Stomach (tissue), 4 donors: ENCODE results near the gene LMOD1.

Source experiments
- EP300 ChIP-seq: sonication (generic); formaldehyde crosslinking; IDR thresholded peaks from one replicate; pipeline ENCODE4 v1.6.1; 2017; ENCODE audit warnings: antibody characterized with exemption
- POLR2A ChIP-seq, 4 donors: fragments of 450-650 bp; IDR thresholded peaks; one replicate each; pipeline ENCODE4 v1.6.1; 2016; ENCODE audit warnings: antibody characterized with exemption in 4 of 4, control low read depth in 2 of 4, mild to moderate bottlenecking in 1 of 4, moderate library complexity in 1 of 4
- TF ChIP-seq, protein P1 (sequence below), 7 experiments: fragments of 450-650 bp in 4 of 7; fragments of 200-600 bp in 3 of 7; sonication (generic) in 3 of 7; IDR thresholded peaks; one replicate each; pipeline ENCODE4 v1.5.1; 2016 to 2019; ENCODE audit warnings: antibody characterized with exemption in 7 of 7, control low read depth in 2 of 7, mild to moderate bottlenecking in 1 of 7

DNA sequence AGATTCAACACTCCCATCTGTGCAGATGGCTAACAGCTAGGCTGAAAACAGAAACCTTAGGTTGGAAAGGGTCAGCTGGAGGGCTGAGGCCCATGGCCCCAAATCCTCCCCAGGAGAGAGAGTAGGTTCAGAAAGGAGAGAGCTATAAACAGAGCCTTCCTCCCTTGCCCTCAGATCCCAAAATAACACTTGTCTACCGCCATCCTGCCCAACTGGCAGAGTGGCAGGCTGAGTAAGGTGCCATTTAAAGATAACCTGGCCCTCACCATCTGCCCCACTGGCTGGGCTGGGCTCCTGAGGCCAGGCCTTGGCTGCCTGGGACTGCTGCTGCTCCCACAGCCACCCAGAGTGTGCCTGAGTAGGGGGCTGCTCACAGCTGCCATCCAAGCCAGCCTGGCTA, 61.9 kb downstream of the LMOD1 start:
- TF ChIP-seq EP300 (no peak), POLR2A (IDR thresholded peaks at IDR 0.05) (no peak)
- TF ChIP-seq, protein P1, sequence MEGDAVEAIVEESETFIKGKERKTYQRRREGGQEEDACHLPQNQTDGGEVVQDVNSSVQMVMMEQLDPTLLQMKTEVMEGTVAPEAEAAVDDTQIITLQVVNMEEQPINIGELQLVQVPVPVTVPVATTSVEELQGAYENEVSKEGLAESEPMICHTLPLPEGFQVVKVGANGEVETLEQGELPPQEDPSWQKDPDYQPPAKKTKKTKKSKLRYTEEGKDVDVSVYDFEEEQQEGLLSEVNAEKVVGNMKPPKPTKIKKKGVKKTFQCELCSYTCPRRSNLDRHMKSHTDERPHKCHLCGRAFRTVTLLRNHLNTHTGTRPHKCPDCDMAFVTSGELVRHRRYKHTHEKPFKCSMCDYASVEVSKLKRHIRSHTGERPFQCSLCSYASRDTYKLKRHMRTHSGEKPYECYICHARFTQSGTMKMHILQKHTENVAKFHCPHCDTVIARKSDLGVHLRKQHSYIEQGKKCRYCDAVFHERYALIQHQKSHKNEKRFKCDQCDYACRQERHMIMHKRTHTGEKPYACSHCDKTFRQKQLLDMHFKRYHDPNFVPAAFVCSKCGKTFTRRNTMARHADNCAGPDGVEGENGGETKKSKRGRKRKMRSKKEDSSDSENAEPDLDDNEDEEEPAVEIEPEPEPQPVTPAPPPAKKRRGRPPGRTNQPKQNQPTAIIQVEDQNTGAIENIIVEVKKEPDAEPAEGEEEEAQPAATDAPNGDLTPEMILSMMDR (IDR thresholded peaks at IDR 0.05): no peak
